Calu3 (cell line): ENCODE results near the gene BEND5. TPM values are rescaled to one million over a fixed set of nuclear protein-coding genes. Genes with fewer than 3 reads are reported as not detected.

Experiments
- BruUV-seq: library from RNA; stranded (reverse); fragments of 400-500 nt; replicated peaks from 2 replicates; lab custom pipeline; 2021; lab: Mats Ljungman, UMichigan
- CTCF ChIA-PET: fragments of 300-600 bp; sonication (Branson Sonifier 250); formaldehyde crosslinking; loops from one replicate; lab custom pipeline; 2022; ENCODE audit warnings: antibody characterized with exemption; lab: Charles Lee
- DNase-seq: peaks from one replicate; pipeline ENCODE4 v3.0.0; 2022
- H3K27ac Mint-ChIP-seq: one replicate; pipeline ENCODE4 v1.8.0; 2022; ENCODE audit warnings: mixed read lengths; ENCODE audit not compliant: unreplicated experiment
- H3K27me3 Mint-ChIP-seq: one replicate; pipeline ENCODE4 v1.8.0; 2022; ENCODE audit warnings: mixed read lengths; ENCODE audit not compliant: unreplicated experiment
- H3K36me3 Mint-ChIP-seq: one replicate; pipeline ENCODE4 v1.8.0; 2022; ENCODE audit warnings: mild to moderate bottlenecking, moderate library complexity, mixed read lengths; ENCODE audit not compliant: insufficient read depth, unreplicated experiment
- H3K4me1 Mint-ChIP-seq: one replicate; pipeline ENCODE4 v1.8.0; 2022; ENCODE audit warnings: mild to moderate bottlenecking, low read depth, mixed read lengths; ENCODE audit not compliant: unreplicated experiment
- H3K4me3 Mint-ChIP-seq: one replicate; pipeline ENCODE4 v1.8.0; 2022; ENCODE audit warnings: mild to moderate bottlenecking, low read depth, moderate library complexity, mixed read lengths; ENCODE audit not compliant: unreplicated experiment
- H3K9me3 Mint-ChIP-seq: one replicate; pipeline ENCODE4 v1.8.0; 2022; ENCODE audit warnings: low read depth, mixed read lengths; ENCODE audit not compliant: unreplicated experiment
- intact Hi-C: fragments of 100-400 bp; cut with micrococcal nuclease; formaldehyde crosslinking; loops from one replicate; pipeline ENCODE4 v1.10.0; 2022; ENCODE audit not compliant: unreplicated experiment
- total RNA-seq: library from RNA; stranded (reverse); gene quantifications from 2 replicates; pipeline ENCODE4 v1.2.3, GENCODE V29; 2022
- TF ChIP-seq, protein P1 (sequence below): fragments of 200-600 bp; IDR thresholded peaks from one replicate; pipeline ENCODE4 v1.8.0; 2022; ENCODE audit warnings: antibody characterized with exemption; ENCODE audit not compliant: unreplicated experiment

BEND5 gene
- total RNA-seq, 1 experiment from 2014 or later, result 0.87 TPM

DNA sequence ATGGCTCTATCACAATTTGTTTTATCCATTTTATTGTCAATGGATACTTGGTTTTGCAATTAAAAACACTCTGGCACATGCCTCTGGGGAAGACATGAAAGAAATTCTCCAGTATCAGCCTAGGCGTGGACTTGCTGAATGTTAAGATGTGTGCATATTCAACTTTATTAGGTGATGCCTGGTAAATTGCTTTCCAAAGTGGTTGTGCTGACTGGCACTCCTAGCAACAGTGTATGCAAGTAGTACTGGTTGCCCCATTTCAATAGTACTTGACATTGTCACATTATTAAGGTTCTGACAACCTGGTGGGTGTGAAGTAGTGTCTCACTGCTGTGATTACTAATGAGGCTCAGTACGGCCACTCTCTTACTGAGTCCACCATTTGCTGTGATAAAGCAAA is 48.1 kb downstream of the BEND5 start:
- BruUV-seq, result no TSS peak
- H3K27me3 Mint-ChIP-seq, result no peaks in the 10 kb centered on the region
- H3K4me3 Mint-ChIP-seq, result no peak overlapping the region
- no peaks in the 10 kb centered on the region for H3K4me1 Mint-ChIP-seq
- H3K9me3 Mint-ChIP-seq, result no peaks in the 10 kb centered on the region
- CTCF ChIA-PET, result no interaction called here
- no peaks in the 10 kb centered on the region for H3K36me3 Mint-ChIP-seq
- H3K27ac Mint-ChIP-seq, result no peak overlapping the region
- DNase-seq, result no peak
- TF ChIP-seq, protein P1, sequence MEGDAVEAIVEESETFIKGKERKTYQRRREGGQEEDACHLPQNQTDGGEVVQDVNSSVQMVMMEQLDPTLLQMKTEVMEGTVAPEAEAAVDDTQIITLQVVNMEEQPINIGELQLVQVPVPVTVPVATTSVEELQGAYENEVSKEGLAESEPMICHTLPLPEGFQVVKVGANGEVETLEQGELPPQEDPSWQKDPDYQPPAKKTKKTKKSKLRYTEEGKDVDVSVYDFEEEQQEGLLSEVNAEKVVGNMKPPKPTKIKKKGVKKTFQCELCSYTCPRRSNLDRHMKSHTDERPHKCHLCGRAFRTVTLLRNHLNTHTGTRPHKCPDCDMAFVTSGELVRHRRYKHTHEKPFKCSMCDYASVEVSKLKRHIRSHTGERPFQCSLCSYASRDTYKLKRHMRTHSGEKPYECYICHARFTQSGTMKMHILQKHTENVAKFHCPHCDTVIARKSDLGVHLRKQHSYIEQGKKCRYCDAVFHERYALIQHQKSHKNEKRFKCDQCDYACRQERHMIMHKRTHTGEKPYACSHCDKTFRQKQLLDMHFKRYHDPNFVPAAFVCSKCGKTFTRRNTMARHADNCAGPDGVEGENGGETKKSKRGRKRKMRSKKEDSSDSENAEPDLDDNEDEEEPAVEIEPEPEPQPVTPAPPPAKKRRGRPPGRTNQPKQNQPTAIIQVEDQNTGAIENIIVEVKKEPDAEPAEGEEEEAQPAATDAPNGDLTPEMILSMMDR, result no peak
- intact Hi-C loops, result no loop called here

DNA sequence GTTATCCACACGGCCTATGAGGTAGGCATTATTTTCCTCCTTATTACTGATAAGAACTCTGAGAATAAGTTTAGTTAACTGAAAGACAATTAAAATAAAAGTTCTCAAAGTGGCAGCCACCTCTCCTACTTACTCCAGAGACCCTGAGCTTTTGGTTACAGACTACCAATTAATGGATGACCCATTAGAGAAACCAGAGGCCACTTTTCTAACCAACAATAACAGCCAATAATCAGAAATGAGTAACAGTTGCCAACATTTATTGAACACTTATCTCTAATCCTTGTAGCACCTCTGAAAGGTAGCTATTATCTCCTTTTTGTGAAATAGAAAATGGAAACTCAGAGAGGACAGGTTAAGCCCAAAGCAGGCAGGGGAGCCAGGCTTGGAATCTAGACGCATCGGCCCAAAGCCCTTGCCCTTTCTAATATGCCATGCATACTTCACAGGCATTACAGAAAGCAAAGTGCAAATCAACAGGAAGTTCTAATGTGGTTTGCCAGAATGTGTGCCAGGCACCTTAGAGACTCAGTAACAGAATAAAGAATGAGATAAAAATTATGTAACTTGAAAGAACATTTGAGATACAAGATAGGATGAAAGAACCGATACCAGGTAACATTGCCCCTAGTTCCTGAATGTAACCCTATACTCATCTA is 50.0 kb downstream of the BEND5 start:
- H3K27ac Mint-ChIP-seq, result no peak overlapping the region
- no peaks in the 10 kb centered on the region for H3K9me3 Mint-ChIP-seq
- no peak for DNase-seq
- BruUV-seq, result no TSS peak
- TF ChIP-seq, protein P1, result no peak
- no peaks in the 10 kb centered on the region for H3K27me3 Mint-ChIP-seq
- H3K36me3 Mint-ChIP-seq, result no peaks in the 10 kb centered on the region
- H3K4me3 Mint-ChIP-seq, result no peak overlapping the region
- intact Hi-C loops, result no loop called here
- CTCF ChIA-PET, result no interaction called here
- no peaks in the 10 kb centered on the region for H3K4me1 Mint-ChIP-seq

DNA sequence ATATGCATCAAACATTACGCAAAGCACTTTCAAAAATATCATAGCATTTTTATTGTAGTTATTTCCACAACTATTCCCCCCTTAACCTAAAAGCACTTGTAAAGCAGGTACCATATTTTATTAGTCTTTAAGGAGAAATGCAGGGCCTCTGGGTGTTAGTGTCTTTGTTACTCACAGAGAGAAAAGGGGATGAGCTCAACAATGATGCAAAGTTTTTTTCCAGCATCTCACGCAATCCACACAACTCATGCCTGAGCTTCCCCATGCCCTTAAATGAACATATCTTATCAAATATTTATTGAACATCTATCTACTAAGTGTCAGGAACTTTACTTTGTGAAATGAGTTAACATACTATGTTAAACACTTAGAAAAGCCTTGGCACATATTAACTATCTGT is 50.6 kb downstream of the BEND5 start:
- no TSS peak for BruUV-seq
- H3K9me3 Mint-ChIP-seq, result no peaks in the 10 kb centered on the region
- DNase-seq, result no peak
- no peaks in the 10 kb centered on the region for H3K36me3 Mint-ChIP-seq
- no peaks in the 10 kb centered on the region for H3K27me3 Mint-ChIP-seq
- TF ChIP-seq, protein P1, result no peak
- CTCF ChIA-PET, result no interaction called here
- no peak overlapping the region for H3K4me3 Mint-ChIP-seq
- no peak overlapping the region for H3K27ac Mint-ChIP-seq
- intact Hi-C loops, result no loop called here
- no peaks in the 10 kb centered on the region for H3K4me1 Mint-ChIP-seq

DNA sequence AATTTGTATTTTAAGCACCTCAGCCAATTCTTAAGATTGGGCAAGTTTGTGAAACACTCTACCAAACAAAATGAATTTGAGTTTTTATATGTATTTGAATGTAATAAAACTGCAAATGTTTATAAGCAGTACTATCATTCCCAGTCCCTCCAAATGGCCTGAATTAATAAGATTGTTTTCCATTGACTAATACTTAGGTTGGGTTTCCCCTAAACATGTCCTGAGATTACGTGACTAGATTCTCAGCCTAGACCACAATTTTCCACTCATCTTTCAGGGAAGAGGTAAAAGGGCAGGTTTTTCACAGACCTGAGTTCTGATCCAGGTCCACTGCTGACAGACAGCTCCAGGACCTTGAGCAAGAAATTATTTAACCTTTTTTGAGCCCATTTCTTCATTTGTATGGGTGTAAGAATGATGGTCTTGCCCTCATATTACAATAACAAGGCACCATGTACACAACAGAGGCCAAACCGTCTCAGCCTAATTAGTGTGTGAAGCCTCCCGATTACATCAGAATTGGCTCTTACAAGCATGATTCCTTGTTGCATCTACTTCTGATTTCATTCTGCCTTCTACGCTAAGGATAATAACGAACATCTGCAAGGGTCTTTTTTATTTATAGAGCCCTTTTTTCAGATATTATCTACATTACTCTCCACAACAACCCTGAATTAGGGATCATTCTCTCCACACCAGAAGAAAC is 51.2 kb downstream of the BEND5 start:
- intact Hi-C loops, result no loop called here
- H3K27me3 Mint-ChIP-seq, result no peaks in the 10 kb centered on the region
- DNase-seq, result no peak
- no peak overlapping the region for H3K4me3 Mint-ChIP-seq
- no TSS peak for BruUV-seq
- H3K9me3 Mint-ChIP-seq, result no peaks in the 10 kb centered on the region
- TF ChIP-seq, protein P1, result no peak
- H3K27ac Mint-ChIP-seq, result no peak overlapping the region
- CTCF ChIA-PET, result no interaction called here
- no peaks in the 10 kb centered on the region for H3K4me1 Mint-ChIP-seq
- no peaks in the 10 kb centered on the region for H3K36me3 Mint-ChIP-seq
